ENCODE data around the gene OSTN.
"Not testable (repeated sequence)": the region's sequence is repeated elsewhere in the genome, so short reads cannot be mapped to it uniquely, and the experiment has no call there.

Gene OSTN

DNA sequence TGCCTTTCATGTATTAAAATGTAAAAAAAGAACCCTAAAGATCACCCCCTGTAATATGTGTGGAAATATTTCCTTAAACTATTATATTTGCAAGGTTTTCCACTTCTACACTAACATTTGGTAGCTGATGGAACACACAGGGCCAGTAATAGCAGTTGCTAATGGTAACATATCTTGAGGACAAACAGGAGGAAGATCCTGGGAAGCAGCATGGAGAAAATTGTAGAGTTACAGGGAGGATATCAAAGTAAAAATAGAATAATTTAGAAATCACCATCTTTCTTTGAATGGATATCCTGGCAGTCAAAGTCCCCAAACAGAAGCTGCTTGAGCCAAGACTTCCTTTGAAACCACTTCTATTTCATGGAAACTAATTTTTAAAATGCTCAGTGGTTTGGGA, 29.5 kb upstream of the OSTN start:
- DNase-seq (ENCODE audit: low read depth): no peak
- H3K4me3 ChIP-seq (ENCODE audit: control insufficient read depth, low read depth, low read length): no peak overlapping the region
- TF ChIP-seq CTCF (IDR thresholded peaks at IDR 0.05; ENCODE audit: control insufficient read depth, insufficient read depth, low read depth, low read length, missing control alignments): no peak

DNA sequence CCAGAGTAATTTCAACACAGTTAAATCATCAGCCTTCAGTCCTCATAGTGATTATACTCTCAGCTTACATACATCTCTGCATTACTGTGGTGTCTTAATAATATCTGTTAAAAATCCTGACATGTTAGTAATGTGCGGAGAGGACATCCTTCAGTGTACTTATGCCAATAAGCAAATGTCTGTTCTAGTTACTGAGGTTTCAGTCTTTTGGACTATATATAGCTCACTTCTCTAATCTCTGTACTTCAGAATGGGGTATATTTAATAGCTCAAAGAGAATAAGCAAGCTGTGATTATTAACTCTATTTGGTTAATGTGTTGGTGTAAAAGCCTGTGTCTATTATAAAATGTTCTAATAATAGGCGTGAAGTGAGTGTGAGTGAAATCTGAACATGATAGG, 28.9 kb upstream of the OSTN start:
- DNase-seq (ENCODE audit: low read depth): no peak
- no peak for TF ChIP-seq CTCF (IDR thresholded peaks at IDR 0.05; ENCODE audit: control insufficient read depth, insufficient read depth, low read depth, low read length, missing control alignments)
- no peak overlapping the region for H3K4me3 ChIP-seq (ENCODE audit: control insufficient read depth, low read depth, low read length)

GRCh38 chr3:191175102-191175501, 23.9 kb upstream of the OSTN start:
- H3K4me3 ChIP-seq (ENCODE audit: control insufficient read depth, low read depth, low read length): no peak overlapping the region
- no peak for DNase-seq (ENCODE audit: low read depth)
- no peak for TF ChIP-seq CTCF (IDR thresholded peaks at IDR 0.05; ENCODE audit: control insufficient read depth, insufficient read depth, low read depth, low read length, missing control alignments)

- no peak overlapping the region for H3K4me3 ChIP-seq (ENCODE audit: control insufficient read depth, low read depth, low read length)
- TF ChIP-seq CTCF (IDR thresholded peaks at IDR 0.05; ENCODE audit: control insufficient read depth, insufficient read depth, low read depth, low read length, missing control alignments): no peak
- no peak for DNase-seq (ENCODE audit: low read depth)
Observed at GRCh38 chr3:191176038-191176785, 22.8 kb upstream of the OSTN start.

DNA sequence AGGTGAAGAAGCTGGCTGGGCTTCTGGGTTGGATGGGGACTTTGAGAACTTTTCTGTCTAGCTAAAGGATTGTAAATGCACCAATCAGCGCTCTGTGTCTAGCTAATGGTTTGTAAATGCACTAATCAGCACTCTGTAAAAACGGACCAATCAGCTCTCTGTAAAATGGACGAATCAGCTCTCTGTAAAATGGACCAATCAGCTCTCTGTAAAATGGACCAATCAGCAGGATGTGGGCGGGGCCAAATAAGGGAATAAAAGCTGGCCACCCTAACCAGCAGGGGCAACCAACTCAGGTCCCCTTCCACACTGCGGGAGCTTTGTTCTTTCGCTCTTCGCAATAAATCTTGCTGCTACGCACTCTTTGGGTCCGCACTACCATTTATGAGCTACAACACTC, 13.7 kb upstream of the OSTN start:
- DNase-seq (ENCODE audit: low read depth); H3K4me3 ChIP-seq (ENCODE audit: control insufficient read depth, low read depth, low read length): not testable (repeated sequence)

GRCh38 chr3:191188246-191188645, 10.8 kb upstream of the OSTN start:
- not testable (repeated sequence) for DNase-seq (ENCODE audit: low read depth); H3K4me3 ChIP-seq (ENCODE audit: control insufficient read depth, low read depth, low read length)

- DNase-seq (ENCODE audit: low read depth); H3K4me3 ChIP-seq (ENCODE audit: control insufficient read depth, low read depth, low read length): not testable (repeated sequence)
Observed at GRCh38 chr3:191192270-191192669, 6.8 kb upstream of the OSTN start.

GRCh38 chr3:191192941-191193340, 6.1 kb upstream of the OSTN start:
- no peak for DNase-seq (ENCODE audit: low read depth)
- TF ChIP-seq CTCF (IDR thresholded peaks at IDR 0.05; ENCODE audit: control insufficient read depth, insufficient read depth, low read depth, low read length, missing control alignments): no peak
- H3K4me3 ChIP-seq (ENCODE audit: control insufficient read depth, low read depth, low read length): no peak overlapping the region
